DND-41 (cell line): ENCODE results near the gene CD93.

ENCODE experiments used
- CTCF ChIP-seq: IDR thresholded peaks from 2 replicates; pipeline ENCODE4 v1.5.1; 2012; ENCODE audit warnings: borderline replicate concordance, low read length, moderate library complexity, mild to moderate bottlenecking; ENCODE audit not compliant: poor library complexity, severe bottlenecking; ENCODE audit errors: extremely low read depth
- EZH2 ChIP-seq: IDR thresholded peaks from 3 replicates; pipeline ENCODE4 v1.6.1; 2012; ENCODE audit warnings: borderline replicate concordance, low read depth, mild to moderate bottlenecking, moderate library complexity, low read length, inconsistent platforms; ENCODE audit not compliant: severe bottlenecking

- TF ChIP-seq CTCF (no peak), EZH2 (no peak)
Observed at GRCh38 chr20:23103284-23104018, 17.3 kb upstream of the CD93 start.
